Measurements from ENCODE around the gene SFT2D2. TPM values are rescaled to one million over a fixed set of nuclear protein-coding genes. Genes with fewer than 3 reads are reported as not detected.
A peak's percentile ranks its signal among the peaks of the same experiment; 100 is the strongest.

The SFT2D2 gene
- total and polyA plus RNA-seq, 8 donors, result 1.4 to 61.3 (median 10.7) TPM

- TF ChIP-seq CTCF (IDR thresholded peaks at IDR 0.05) (no peak), EP300 (IDR thresholded peaks at IDR 0.05) (no peak), POLR2AphosphoS5 (IDR thresholded peaks at IDR 0.05) (no peak), POLR2A (IDR thresholded peaks at IDR 0.05) (no peak)
- Histone ChIP-seq H3K4me3 (no peak overlapping the region), H3K4me1 (peaks cover 5 to 27% (median 26%) of the 10 kb centered on the region in 4 donors), H3K27ac (no peak overlapping the region), H3K9me3 (peaks cover 0 to 2% (median 0%) of the 10 kb centered on the region in 4 donors), H3K36me3 (no peaks in the 10 kb centered on the region), H3K27me3 (peaks cover 0 to 4% (median 0%) of the 10 kb centered on the region in 3 donors)
- no peak for DNase-seq
- intact Hi-C loops (cut with DNase I; ENCODE audit: low total_unique reads), result no loop called here
Observed at GRCh38 chr1:168223261-168223660, 2.5 kb upstream of the SFT2D2 start.

- Histone ChIP-seq H3K4me3 (no peak overlapping the region), H3K36me3 (no peaks in the 10 kb centered on the region), H3K9me3 (peaks cover 0 to 2% (median 0%) of the 10 kb centered on the region in 4 donors), H3K27me3 (peaks cover 0 to 4% (median 0%) of the 10 kb centered on the region in 3 donors), H3K27ac (no peak overlapping the region), H3K4me1 (peaks cover 11 to 33% (median 32%) of the 10 kb centered on the region in 4 donors)
- DNase-seq, result no peak
- TF ChIP-seq CTCF (IDR thresholded peaks at IDR 0.05) (no peak), POLR2AphosphoS5 (IDR thresholded peaks at IDR 0.05) (no peak), EP300 (IDR thresholded peaks at IDR 0.05) (no peak), POLR2A (IDR thresholded peaks at IDR 0.05) (no peak)
- intact Hi-C loops (cut with DNase I; ENCODE audit: low total_unique reads), result no loop called here
Observed at GRCh38 chr1:168223681-168224540, 1.9 kb upstream of the SFT2D2 start.

GRCh38 chr1:168224991-168225390, 813 bp upstream of the SFT2D2 start:
- intact Hi-C loops (cut with DNase I; ENCODE audit: low total_unique reads), result no loop called here
- Histone ChIP-seq H3K27ac (peak overlapping the region in 2 of 5 donors; percentile 82 to 88), H3K36me3 (peaks cover 0 to 7% (median 2%) of the 10 kb centered on the region in 4 donors), H3K4me1 (peaks cover 18 to 44% (median 37%) of the 10 kb centered on the region in 4 donors), H3K27me3 (peaks cover 0 to 4% (median 0%) of the 10 kb centered on the region in 3 donors), H3K9me3 (peaks cover 0 to 2% (median 0%) of the 10 kb centered on the region in 4 donors), H3K4me3 (peak overlapping the region in 2 of 4 donors; percentile 86 to 90)
- peak in 1 of 2 donors; percentile 7 for DNase-seq
- 91 to 100% (median 93%) methylated on average over 3 of the region's 3 CpGs for WGBS, 5 donors
- TF ChIP-seq EP300 (IDR thresholded peaks at IDR 0.05) (no peak), CTCF (IDR thresholded peaks at IDR 0.05) (no peak), POLR2AphosphoS5 (IDR thresholded peaks at IDR 0.05) (no peak), POLR2A (IDR thresholded peaks at IDR 0.05) (no peak)

GRCh38 chr1:168227620-168228019, 1.8 kb downstream of the SFT2D2 start:
- H3K9me3 ChIP-seq, result peaks cover 0 to 2% (median 0%) of the 10 kb centered on the region in 4 donors
- TF ChIP-seq EP300 (IDR thresholded peaks at IDR 0.05) (no peak), POLR2AphosphoS5 (IDR thresholded peaks at IDR 0.05) (no peak), CTCF (IDR thresholded peaks at IDR 0.05) (no peak), POLR2A (IDR thresholded peaks at IDR 0.05) (no peak)
- peak overlapping the region in 3 of 4 donors; percentile 86 to 95 (median 90) for H3K4me3 ChIP-seq
- no peaks in the 10 kb centered on the region for H3K27me3 ChIP-seq
- peak overlapping the region in 4 of 5 donors; percentile 82 to 88 (median 88) for H3K27ac ChIP-seq
- WGBS, 5 donors, result 35 to 49% (median 40%) methylated on average over 7 of the region's 7 CpGs
- DNase-seq, result peak in 1 of 2 donors; percentile 14
- H3K4me1 ChIP-seq, result peaks cover 18 to 54% (median 43%) of the 10 kb centered on the region in 4 donors
- intact Hi-C loops (cut with DNase I; ENCODE audit: low total_unique reads), result no loop called here
- peaks cover 3 to 29% (median 25%) of the 10 kb centered on the region in 4 donors for H3K36me3 ChIP-seq

Measured in stomach (tissue), 9 donors.